PFSK-1 (cell line): ENCODE measurements around the gene PRKAG2.

Experiments
- POLR2AphosphoS5 ChIP-seq: IDR thresholded peaks from 2 replicates; pipeline ENCODE4 v1.6.1; 2012; ENCODE audit warnings: low read depth, mild to moderate bottlenecking, control low read depth, low read length, moderate library complexity
- REST ChIP-seq, 2 experiments: IDR thresholded peaks; 2 replicates each; pipeline versions ENCODE4 v1.6.1 to v1.8.0; 2011 to 2012; ENCODE audit warnings: low read depth in 2 of 2, low read length in 2 of 2, control low read depth in 1 of 2, inconsistent platforms in 1 of 2, mild to moderate bottlenecking in 1 of 2, moderate library complexity in 1 of 2; ENCODE audit not compliant: insufficient read depth in 1 of 2
- SIN3A ChIP-seq: IDR thresholded peaks from 2 replicates; pipeline ENCODE4 v1.6.1; 2012; ENCODE audit warnings: mild to moderate bottlenecking, low read length, moderate library complexity, borderline replicate concordance; ENCODE audit not compliant: insufficient read depth
- TAF1 ChIP-seq: IDR thresholded peaks from 2 replicates; pipeline ENCODE4 v1.6.1; 2012; ENCODE audit warnings: low read length, control low read depth, borderline replicate concordance; ENCODE audit not compliant: insufficient read depth

GRCh38 chr7:151684408-151685175 is 192.3 kb downstream of the PRKAG2 start:
- TF ChIP-seq POLR2AphosphoS5 (no peak), REST (IDR thresholded peaks at IDR 0.05; ENCODE audit: insufficient read depth in 1 of 2, low read depth in 2 of 2, low read length in 2 of 2) (no peak), TAF1 (no peak), SIN3A (no peak)
